CD14-positive monocyte (primary cell): ENCODE results near the gene NUP62. TPM values are rescaled to one million over a fixed set of nuclear protein-coding genes. Genes with fewer than 3 reads are reported as not detected.
A peak's percentile ranks its signal among the peaks of the same experiment; 100 is the strongest.

Experiments used
- DNase-seq, 3 donors: peaks; one replicate each; pipeline ENCODE4 v3.0.0-alpha.2; 2011 to 2022
- H2AFZ ChIP-seq: 2 replicates; pipeline ENCODE4 v1.6.0; 2012; ENCODE audit warnings: mild to moderate bottlenecking, low read depth, low read length, inconsistent platforms; ENCODE audit not compliant: insufficient read depth, poor library complexity, severe bottlenecking
- H3K27ac ChIP-seq, 2 donors: 1 replicate in 1 of 2; 2 replicates in 1 of 2; pipeline ENCODE4 v1.5.1; 2012 to 2013; ENCODE audit warnings: low read length in 2 of 2, control low read depth in 1 of 2, inconsistent platforms in 1 of 2, low read depth in 1 of 2, mild to moderate bottlenecking in 1 of 2
- H3K27me3 ChIP-seq, 2 donors: one replicate each; pipeline versions ENCODE4 v1.6.0 to v1.6.1; 2011 to 2013; ENCODE audit warnings: low read length in 2 of 2; ENCODE audit not compliant: control insufficient read depth in 2 of 2, insufficient read depth in 2 of 2
- H3K36me3 ChIP-seq, 2 donors: replicated peaks in 1 of 2; 1 replicate in 1 of 2; 2 replicates in 1 of 2; pipeline versions ENCODE4 v1.5.1 to v1.6.1; 2012 to 2013; ENCODE audit warnings: low read length in 2 of 2, control low read depth in 1 of 2, inconsistent platforms in 1 of 2, mild to moderate bottlenecking in 1 of 2; ENCODE audit not compliant: insufficient read depth in 2 of 2, control insufficient read depth in 1 of 2
- H3K4me1 ChIP-seq, 2 donors: 1 replicate in 1 of 2; 2 replicates in 1 of 2; pipeline versions ENCODE4 v1.5.1 to v1.6.1; 2012 to 2013; ENCODE audit warnings: low read length in 2 of 2, control low read depth in 1 of 2, inconsistent platforms in 1 of 2, mild to moderate bottlenecking in 1 of 2, moderate library complexity in 1 of 2; ENCODE audit not compliant: insufficient read depth in 2 of 2, control insufficient read depth in 1 of 2
- H3K4me2 ChIP-seq: replicated peaks from 2 replicates; pipeline ENCODE3; 2012; ENCODE audit warnings: low read length, moderate library complexity, mild to moderate bottlenecking; ENCODE audit not compliant: poor library complexity, severe bottlenecking; ENCODE audit errors: extremely low read depth
- H3K4me3 ChIP-seq, 3 experiments: fragments of 200-600 bp in 1 of 3; sonication (generic) in 1 of 3; replicated peaks in 1 of 3; 1 replicate in 2 of 3; 2 replicates in 1 of 3; pipeline ENCODE4 v1.5.1; 2011 to 2013; ENCODE audit warnings: low read length in 3 of 3, mild to moderate bottlenecking in 3 of 3, control low read depth in 2 of 3, low read depth in 2 of 3, inconsistent platforms in 1 of 3, moderate library complexity in 1 of 3
- H3K79me2 ChIP-seq: 2 replicates; pipeline ENCODE4 v1.6.0; 2012; ENCODE audit warnings: mild to moderate bottlenecking, control low read depth, inconsistent platforms, low read length, moderate library complexity; ENCODE audit not compliant: insufficient read depth
- H3K9ac ChIP-seq: 2 replicates; pipeline ENCODE4 v1.6.0; 2017; ENCODE audit warnings: low read length, mild to moderate bottlenecking; ENCODE audit not compliant: insufficient read depth, poor library complexity, severe bottlenecking
- H3K9me3 ChIP-seq, 2 donors: replicated peaks in 1 of 2; 1 replicate in 1 of 2; 2 replicates in 1 of 2; pipeline versions ENCODE4 v1.5.1 to v1.6.1; 2012 to 2013; ENCODE audit warnings: low read length in 2 of 2, control low read depth in 1 of 2; ENCODE audit not compliant: control insufficient read depth in 1 of 2, insufficient read depth in 1 of 2
- H4K20me1 ChIP-seq: 2 replicates; pipeline ENCODE4 v1.6.0; 2012; ENCODE audit warnings: mild to moderate bottlenecking, low read length, control low read depth, moderate library complexity; ENCODE audit not compliant: insufficient read depth
- H3K27ac Mint-ChIP-seq, 7 donors: one replicate each; pipeline ENCODE4 v1.8.0; 2020; ENCODE audit warnings: mild to moderate bottlenecking in 7 of 7, mixed read lengths in 7 of 7, moderate library complexity in 6 of 7, inconsistent platforms in 2 of 7
- H3K27me3 Mint-ChIP-seq, 3 donors: one replicate each; pipeline ENCODE4 v1.8.0; 2021 to 2022; ENCODE audit warnings: low read depth in 3 of 3, mild to moderate bottlenecking in 3 of 3, mixed read lengths in 3 of 3, moderate library complexity in 3 of 3, inconsistent platforms in 1 of 3
- H3K36me3 Mint-ChIP-seq, 2 donors: one replicate each; pipeline ENCODE4 v1.8.0; 2020; ENCODE audit warnings: mixed read lengths in 2 of 2, inconsistent platforms in 1 of 2, mild to moderate bottlenecking in 1 of 2
- H3K4me1 Mint-ChIP-seq: one replicate; pipeline ENCODE4 v1.8.0; 2020; ENCODE audit warnings: mild to moderate bottlenecking, mixed read lengths
- H3K4me3 Mint-ChIP-seq, 2 donors: one replicate each; pipeline ENCODE4 v1.8.0; 2020; ENCODE audit warnings: mild to moderate bottlenecking in 2 of 2, mixed read lengths in 2 of 2, moderate library complexity in 1 of 2
- H3K9me3 Mint-ChIP-seq, 7 donors: one replicate each; pipeline ENCODE4 v1.8.0; 2020 to 2022; ENCODE audit warnings: mixed read lengths in 7 of 7, mild to moderate bottlenecking in 6 of 7, moderate library complexity in 6 of 7, inconsistent platforms in 2 of 7
- WGBS: methylation state at CpG from one replicate; pipeline ENCODE4 v1.1.5; 2013; ENCODE audit warnings: missing lambda C conversion rate; ENCODE audit not compliant: insufficient coverage; 5-methylcytosine and 5-hydroxymethylcytosine counted together
- intact Hi-C, 2 donors: fragments of 100-400 bp; cut with micrococcal nuclease; formaldehyde crosslinking; loops; one replicate each; pipeline versions ENCODE4 v1.15.0 to v1.15.1; 2023
- polyA plus RNA-seq, 3 donors: library from polyadenylated mRNA; depleted of rRNA in 1 of 3; unstranded in 2 of 3; stranded (reverse) in 1 of 3; fragments of 300-500 nt in 2 of 3; fragments of >200 nt in 1 of 3; fragmentation: Illumina TruSeq in 2 of 3; gene quantifications; 1 replicate in 2 of 3; 2 replicates in 1 of 3; pipeline ENCODE4 v1.2.3, GENCODE V29; 2012 to 2021
- TF ChIP-seq, protein P1 (sequence below): fragments of 200-600 bp; IDR thresholded peaks from one replicate; pipeline ENCODE4 v1.8.0; 2022; ENCODE audit warnings: antibody characterized with exemption, mild to moderate bottlenecking

Gene NUP62
- polyA plus RNA-seq, 3 donors, result 32.3 to 62.2 (median 48.6) TPM

DNA sequence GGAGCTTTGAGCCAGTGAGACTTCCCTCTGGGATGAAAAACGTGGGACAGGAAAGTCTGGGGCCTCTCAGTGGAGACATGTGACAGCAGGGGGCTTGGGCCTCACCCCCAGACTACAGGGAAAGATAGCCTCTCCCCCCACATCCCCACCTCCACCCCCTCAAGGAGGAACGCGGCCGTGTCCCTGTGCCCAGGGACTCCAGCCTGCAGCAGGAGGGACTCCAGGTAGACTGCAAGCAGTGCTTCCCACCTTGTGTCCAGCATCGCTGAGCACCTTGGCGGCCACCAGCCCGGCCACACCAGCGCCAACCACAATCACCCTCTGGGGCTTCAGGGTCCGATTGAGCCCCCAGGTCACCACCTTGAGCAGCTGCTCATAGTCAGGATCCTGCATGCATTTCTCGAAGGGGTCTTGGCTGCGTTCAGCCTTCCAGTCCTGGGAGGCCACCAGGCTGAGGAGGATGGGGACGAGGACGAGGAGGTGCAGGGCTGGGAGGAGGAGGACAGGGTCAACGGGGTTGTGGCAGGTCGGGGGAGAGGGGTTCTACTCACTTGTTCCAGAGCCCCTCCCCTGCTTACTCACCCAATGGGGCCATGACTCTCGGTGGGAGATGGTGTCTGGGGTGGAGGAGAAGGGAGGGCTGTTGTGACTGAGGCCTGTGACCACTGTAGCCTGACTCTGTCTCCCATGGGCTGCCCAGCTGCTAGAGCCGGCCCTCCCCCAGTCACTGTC is 33.6 kb downstream of the NUP62 start:
- Mint-ChIP-seq H3K27me3 (peaks cover 20 to 32% (median 22%) of the 10 kb centered on the region in 3 donors), H3K27ac (peak overlapping the region; percentile 97 to 100 (median 99)), H3K36me3 (peaks cover 3 to 15% of the 10 kb centered on the region in 2 donors), H3K4me1 (peaks cover 48% of the 10 kb centered on the region), H3K9me3 (peaks cover 0 to 4% (median 0%) of the 10 kb centered on the region in 7 donors), H3K4me3 (peak overlapping the region; percentile 76 to 87)
- Histone ChIP-seq H3K27ac (peak overlapping the region; percentile 99 to 100), H3K9ac (no peak overlapping the region), H3K4me2 (peak overlapping the region; percentile 83), H3K36me3 (no peaks in the 10 kb centered on the region), H3K9me3 (no peaks in the 10 kb centered on the region), H3K27me3 (peaks cover 0 to 9% of the 10 kb centered on the region in 2 donors), H3K4me3 (peak overlapping the region in 1 of 3 experiments; percentile 6), H4K20me1 (no peaks in the 10 kb centered on the region), H3K4me1 (peaks cover 42 to 43% of the 10 kb centered on the region in 2 donors), H3K79me2 (no peaks in the 10 kb centered on the region), H2AFZ (no peak overlapping the region)
- TF ChIP-seq, protein P1, sequence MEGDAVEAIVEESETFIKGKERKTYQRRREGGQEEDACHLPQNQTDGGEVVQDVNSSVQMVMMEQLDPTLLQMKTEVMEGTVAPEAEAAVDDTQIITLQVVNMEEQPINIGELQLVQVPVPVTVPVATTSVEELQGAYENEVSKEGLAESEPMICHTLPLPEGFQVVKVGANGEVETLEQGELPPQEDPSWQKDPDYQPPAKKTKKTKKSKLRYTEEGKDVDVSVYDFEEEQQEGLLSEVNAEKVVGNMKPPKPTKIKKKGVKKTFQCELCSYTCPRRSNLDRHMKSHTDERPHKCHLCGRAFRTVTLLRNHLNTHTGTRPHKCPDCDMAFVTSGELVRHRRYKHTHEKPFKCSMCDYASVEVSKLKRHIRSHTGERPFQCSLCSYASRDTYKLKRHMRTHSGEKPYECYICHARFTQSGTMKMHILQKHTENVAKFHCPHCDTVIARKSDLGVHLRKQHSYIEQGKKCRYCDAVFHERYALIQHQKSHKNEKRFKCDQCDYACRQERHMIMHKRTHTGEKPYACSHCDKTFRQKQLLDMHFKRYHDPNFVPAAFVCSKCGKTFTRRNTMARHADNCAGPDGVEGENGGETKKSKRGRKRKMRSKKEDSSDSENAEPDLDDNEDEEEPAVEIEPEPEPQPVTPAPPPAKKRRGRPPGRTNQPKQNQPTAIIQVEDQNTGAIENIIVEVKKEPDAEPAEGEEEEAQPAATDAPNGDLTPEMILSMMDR, result no peak
- intact Hi-C loops, result no loop called here
- no peak for DNase-seq
- 92% methylated on average over 8 of the region's 17 CpGs for WGBS

DNA sequence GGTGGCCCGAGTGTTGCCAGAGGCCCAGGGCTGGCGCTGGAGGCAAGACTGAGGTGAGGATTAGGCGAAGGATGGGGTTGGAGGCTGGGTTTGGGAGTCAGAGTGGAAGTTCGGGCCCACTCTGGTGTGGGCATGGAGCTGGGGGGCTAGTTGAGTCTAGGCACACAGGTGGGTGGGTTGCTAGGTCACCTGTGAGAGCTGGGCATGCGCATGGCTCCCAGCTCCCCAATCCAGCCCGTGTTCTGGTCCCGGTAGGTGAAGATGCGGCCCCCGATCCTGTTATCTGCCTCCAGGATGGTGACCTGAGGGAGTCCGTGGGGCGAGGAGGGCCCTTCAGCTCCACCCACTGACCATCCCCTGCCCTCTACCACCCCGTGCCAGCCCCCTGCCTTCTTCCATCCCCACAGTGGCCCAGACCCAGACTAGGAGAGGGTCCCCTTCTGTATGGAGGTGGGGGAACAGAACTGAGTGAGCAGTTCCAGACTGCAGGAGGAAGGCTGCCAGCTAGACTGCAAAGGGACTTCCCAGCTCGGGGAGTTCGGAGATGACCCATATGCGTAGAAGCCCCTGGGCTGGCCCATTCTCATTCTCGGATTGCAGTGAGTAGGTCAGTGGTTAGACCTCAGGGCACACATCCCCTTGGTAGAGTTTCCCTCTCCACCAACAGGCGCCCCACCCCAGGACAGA is 34.3 kb downstream of the NUP62 start:
- peaks cover 3 to 15% of the 10 kb centered on the region in 2 donors for H3K36me3 Mint-ChIP-seq
- H3K27me3 Mint-ChIP-seq, result peaks cover 22 to 36% (median 26%) of the 10 kb centered on the region in 3 donors
- peak in 2 of 3 donors; percentile 49 to 86 for DNase-seq
- 87% methylated on average over 13 of the region's 17 CpGs for WGBS
- H3K9me3 Mint-ChIP-seq, result peaks cover 0 to 7% (median 0%) of the 10 kb centered on the region in 7 donors
- Histone ChIP-seq H3K4me3 (peak overlapping the region in 1 of 3 experiments; percentile 6), H3K27me3 (peaks cover 0 to 9% of the 10 kb centered on the region in 2 donors), H3K9ac (no peak overlapping the region), H3K36me3 (no peaks in the 10 kb centered on the region), H4K20me1 (no peaks in the 10 kb centered on the region), H3K9me3 (no peaks in the 10 kb centered on the region), H2AFZ (no peak overlapping the region), H3K79me2 (no peaks in the 10 kb centered on the region), H3K4me2 (peak overlapping the region; percentile 83), H3K4me1 (peaks cover 49 to 50% of the 10 kb centered on the region in 2 donors), H3K27ac (no peak overlapping the region)
- H3K4me3 Mint-ChIP-seq, result peak overlapping the region in 1 of 2 donors; percentile 30
- intact Hi-C loops, result no loop called here
- peaks cover 52% of the 10 kb centered on the region for H3K4me1 Mint-ChIP-seq
- H3K27ac Mint-ChIP-seq, result peak overlapping the region in 5 of 7 donors; percentile 6 to 100 (median 80)
- TF ChIP-seq, protein P1, result no peak
